ENCODE data around the gene KL. TPM values are rescaled to one million over a fixed set of nuclear protein-coding genes. Genes with fewer than 3 reads are reported as not detected.

The KL gene
- total and polyA plus RNA-seq, 4 donors: 1.4 to 24.5 (median 5.7) TPM

- DNase-seq (no peak), ATAC-seq (ENCODE audit: insufficient read depth, low FRiP score) (no peak)
- peaks cover 3 to 14% (median 6%) of the 10 kb centered on the region in 4 donors for H3K36me3 ChIP-seq (ENCODE audit: control insufficient read depth in 4 of 4, insufficient read depth in 4 of 4, low read length in 4 of 4)
- WGBS, 2 donors: 91 to 97% methylated on average over 3 of the region's 3 CpGs
- peaks cover 0 to 5% (median 2%) of the 10 kb centered on the region in 4 donors for H3K9me3 ChIP-seq (ENCODE audit: control insufficient read depth in 4 of 4, insufficient read depth in 3 of 4, low read length in 3 of 4)
- no peaks in the 10 kb centered on the region for H3K4me1 ChIP-seq (ENCODE audit: control insufficient read depth in 5 of 5, insufficient read depth in 5 of 5, low read length in 5 of 5)
- no peak overlapping the region for H3K9ac ChIP-seq (ENCODE audit: insufficient read depth in 1 of 2, low read length in 2 of 2)
- H3K4me3 ChIP-seq: no peak overlapping the region
- no peak for TF ChIP-seq CTCF (IDR thresholded peaks at IDR 0.05; ENCODE audit: control extremely low read depth, extremely low read depth)
- H3K27me3 ChIP-seq (ENCODE audit: control insufficient read depth in 3 of 3, insufficient read depth in 3 of 3, low read length in 2 of 3): no peaks in the 10 kb centered on the region
- H3K27ac ChIP-seq (ENCODE audit: low read depth in 1 of 2, low read length in 1 of 2): no peak overlapping the region
Observed at GRCh38 chr13:33100886-33101285, 84.7 kb downstream of the KL start.

- TF ChIP-seq CTCF (IDR thresholded peaks at IDR 0.05; ENCODE audit: control extremely low read depth, extremely low read depth): no peak
- 75 to 81% methylated on average over 2 of the region's 2 CpGs for WGBS, 2 donors
- no peak overlapping the region for H3K4me3 ChIP-seq
- H3K36me3 ChIP-seq (ENCODE audit: control insufficient read depth in 4 of 4, insufficient read depth in 4 of 4, low read length in 4 of 4): peaks cover 7 to 18% (median 12%) of the 10 kb centered on the region in 4 donors
- H3K9ac ChIP-seq (ENCODE audit: insufficient read depth in 1 of 2, low read length in 2 of 2): no peak overlapping the region
- no peaks in the 10 kb centered on the region for H3K4me1 ChIP-seq (ENCODE audit: control insufficient read depth in 5 of 5, insufficient read depth in 5 of 5, low read length in 5 of 5)
- ATAC-seq (ENCODE audit: insufficient read depth, low FRiP score): no peak
- H3K27ac ChIP-seq (ENCODE audit: low read depth in 1 of 2, low read length in 1 of 2): no peak overlapping the region
- no peaks in the 10 kb centered on the region for H3K27me3 ChIP-seq (ENCODE audit: control insufficient read depth in 3 of 3, insufficient read depth in 3 of 3, low read length in 2 of 3)
- H3K9me3 ChIP-seq (ENCODE audit: control insufficient read depth in 4 of 4, insufficient read depth in 3 of 4, low read length in 3 of 4): peaks cover 0 to 5% (median 2%) of the 10 kb centered on the region in 4 donors
- DNase-seq: no peak
Observed at GRCh38 chr13:33101835-33102234, 85.6 kb downstream of the KL start.

GRCh38 chr13:33103457-33103856 is 87.2 kb downstream of the KL start:
- DNase-seq: no peak
- no peak overlapping the region for H3K27ac ChIP-seq (ENCODE audit: low read depth in 1 of 2, low read length in 1 of 2)
- ATAC-seq (ENCODE audit: insufficient read depth, low FRiP score): no peak
- H3K9me3 ChIP-seq (ENCODE audit: control insufficient read depth in 4 of 4, insufficient read depth in 3 of 4, low read length in 3 of 4): no peaks in the 10 kb centered on the region
- WGBS, 2 donors: 94% methylated on average over 4 of the region's 4 CpGs
- H3K4me1 ChIP-seq (ENCODE audit: control insufficient read depth in 5 of 5, insufficient read depth in 5 of 5, low read length in 5 of 5): peaks cover 0 to 3% (median under 1%) of the 10 kb centered on the region in 5 donors
- no peak for TF ChIP-seq CTCF (IDR thresholded peaks at IDR 0.05; ENCODE audit: control extremely low read depth, extremely low read depth)
- H3K36me3 ChIP-seq (ENCODE audit: control insufficient read depth in 4 of 4, insufficient read depth in 4 of 4, low read length in 4 of 4): peaks cover 7 to 26% (median 19%) of the 10 kb centered on the region in 4 donors
- no peak overlapping the region for H3K4me3 ChIP-seq
- no peak overlapping the region for H3K9ac ChIP-seq (ENCODE audit: insufficient read depth in 1 of 2, low read length in 2 of 2)
- no peaks in the 10 kb centered on the region for H3K27me3 ChIP-seq (ENCODE audit: control insufficient read depth in 3 of 3, insufficient read depth in 3 of 3, low read length in 2 of 3)
